GM12878 (cell line): ENCODE data around the gene AHNAK2. TPM values are rescaled to one million over a fixed set of nuclear protein-coding genes. Genes with fewer than 3 reads are reported as not detected.

Experiments
- ATAC-seq: fragments of 200-7000 bp; cut with Tn5 transposase; 3 replicates; pipeline ENCODE4 v1.9.1; 2020; ENCODE audit warnings: mild to moderate bottlenecking, moderate library complexity
- BruUV-seq: library from RNA; stranded (reverse); fragments of 400-500 nt; replicated peaks from 2 replicates; lab custom pipeline; 2021; lab: Mats Ljungman, UMichigan
- CTCF ChIA-PET: fragments of 300-600 bp; sonication (Branson Sonifier 250); formaldehyde crosslinking; extraction: SDS; loops from one replicate; lab custom pipeline; 2021; ENCODE audit warnings: inconsistent platforms; lab: Yijun Ruan, JAX
- POLR2A ChIA-PET: fragments of 350-600 bp; formaldehyde crosslinking; extraction: SDS; loops from one replicate; lab custom pipeline; 2021; ENCODE audit warnings: inconsistent platforms; lab: Charles Lee
- RAD21 ChIA-PET: fragments of 300-600 bp; sonication (Branson Sonifier 250); formaldehyde crosslinking; loops from one replicate; lab custom pipeline; 2023; ENCODE audit warnings: antibody characterized with exemption; ENCODE audit not compliant: unreplicated experiment; lab: Charles Lee
- SMC1A ChIA-PET: fragments of 300-600 bp; sonication (Branson Sonifier 250); formaldehyde crosslinking; loops from one replicate; lab custom pipeline; 2023; ENCODE audit not compliant: unreplicated experiment, uncharacterized antibody; lab: Charles Lee
- DNase-seq: peaks from one replicate; pipeline ENCODE4 v3.0.0-alpha.2; 2011; ENCODE audit warnings: low read depth, low spot score
- FAIRE-seq: peaks from 3 replicates; lab custom pipeline; 2011; peaks lifted over from hg19 to GRCh38; lab: Jason Lieb, UNC
- H2AFZ ChIP-seq: 2 replicates; pipeline ENCODE4 v1.6.0; 2011; ENCODE audit warnings: low read depth, low read length, control low read depth; ENCODE audit not compliant: control insufficient read depth
- H3K27ac ChIP-seq: 2 replicates; pipeline ENCODE4 v1.5.1; 2011; ENCODE audit warnings: control low read depth; ENCODE audit not compliant: control insufficient read depth, insufficient read depth
- H3K27me3 ChIP-seq, 2 experiments: replicated peaks in 1 of 2; 2 replicates each; pipeline versions ENCODE4 v1.6.0 to v1.6.1; 2011; ENCODE audit warnings: low read length in 1 of 2; ENCODE audit not compliant: control insufficient read depth in 2 of 2, insufficient read depth in 2 of 2
- H3K36me3 ChIP-seq, 2 experiments: 2 replicates each; pipeline ENCODE4 v1.5.1; 2011; ENCODE audit warnings: low read length in 1 of 2; ENCODE audit not compliant: control insufficient read depth in 2 of 2, insufficient read depth in 2 of 2
- H3K4me1 ChIP-seq: 2 replicates; pipeline ENCODE4 v1.6.1; 2011; ENCODE audit warnings: mild to moderate bottlenecking, low read length, moderate library complexity, mixed read lengths; ENCODE audit not compliant: control insufficient read depth, insufficient read depth
- H3K4me2 ChIP-seq: 2 replicates; pipeline ENCODE4 v1.6.0; 2011; ENCODE audit warnings: control low read depth; ENCODE audit not compliant: control insufficient read depth, insufficient read depth
- H3K4me3 ChIP-seq: fragments of 200-600 bp; sonication (generic); 2 replicates; pipeline ENCODE4 v1.5.1; 2016
- H3K79me2 ChIP-seq: 2 replicates; pipeline ENCODE4 v1.6.0; 2011; ENCODE audit warnings: low read length; ENCODE audit not compliant: control insufficient read depth, insufficient read depth
- H3K9ac ChIP-seq: 2 replicates; pipeline ENCODE4 v1.8.0; 2011; ENCODE audit warnings: low read length, control low read depth, mixed read lengths; ENCODE audit not compliant: control insufficient read depth, insufficient read depth
- H3K9me3 ChIP-seq: replicated peaks from 3 replicates; pipeline ENCODE4 v1.5.1; 2011; ENCODE audit warnings: mild to moderate bottlenecking, low read length; ENCODE audit not compliant: control insufficient read depth, insufficient read depth
- H4K20me1 ChIP-seq: 2 replicates; pipeline ENCODE4 v1.6.0; 2011; ENCODE audit not compliant: control insufficient read depth, insufficient read depth
- CHD4 ChIP-seq: fragments of 200-600 bp; sonication (generic); IDR thresholded peaks from 2 replicates; pipeline ENCODE4 v1.6.1; 2016; ENCODE audit warnings: mild to moderate bottlenecking
- E2F8 ChIP-seq: fragments of 450-650 bp; IDR thresholded peaks from 2 replicates; pipeline ENCODE4 v1.6.1; 2018; ENCODE audit warnings: mild to moderate bottlenecking, low read depth, moderate library complexity; ENCODE audit not compliant: partially characterized antibody
- POLR2A ChIP-seq: IDR thresholded peaks from 2 replicates; pipeline ENCODE4 v1.6.1; 2011; ENCODE audit warnings: low read depth, mild to moderate bottlenecking, low read length
- TBL1XR1 ChIP-seq: IDR thresholded peaks from 2 replicates; pipeline ENCODE4 v1.6.1; 2012; ENCODE audit warnings: low read depth, low read length, improper control_type of control experiment
- WGBS: methylation state at CpG from one replicate; pipeline ENCODE4 v1.1.6; 2016; ENCODE audit warnings: low lambda C conversion rate; ENCODE audit not compliant: insufficient replicate concordance, insufficient coverage; ENCODE audit errors: missing lambda C conversion rate; 5-methylcytosine and 5-hydroxymethylcytosine counted together
- in situ Hi-C: fragments of 300-500 bp; cut with MboI; formaldehyde crosslinking; loops from 9 replicates; pipeline ENCODE4 v1.14.3; 2018; ENCODE audit warnings: mixed read lengths
- intact Hi-C: fragments of 100-400 bp; cut with micrococcal nuclease; formaldehyde crosslinking; loops from one replicate; pipeline ENCODE4 v1.14.2; 2022; ENCODE audit not compliant: unreplicated experiment
- polyA plus RNA-seq, 11 experiments: library from polyadenylated mRNA; depleted of rRNA in 4 of 11; unstranded in 6 of 11; stranded (reverse) in 5 of 11; fragments of >200 nt; fragmentation: Nextera tagmentation in 4 of 11; fragmentation: Illumina TruSeq in 1 of 11; extraction: Ambion mirVana in 4 of 11; extraction: Trizol in 1 of 11; gene quantifications; 1 replicate in 1 of 11; 2 replicates in 10 of 11; pipeline versions ENCODE4 v1.2.1 to v1.2.3, GENCODE V29; 2011 to 2016; ENCODE audit warnings: inconsistent platforms in 2 of 11, missing spikeins in 2 of 11, low read depth in 1 of 11
- total RNA-seq, 4 experiments: library from RNA; depleted of rRNA in 3 of 4; stranded (reverse); fragments of >200 nt in 3 of 4; fragmentation: Illumina TruSeq in 1 of 4; extraction: Trizol in 1 of 4; gene quantifications; 2 replicates each; pipeline versions ENCODE4 v1.2.1 to v1.2.3, GENCODE V29; 2013 to 2021
- TF ChIP-seq, protein P1 (sequence below): fragments of 150-350 bp; IDR thresholded peaks from 2 replicates; pipeline ENCODE4 v1.6.1; 2014; ENCODE audit warnings: mild to moderate bottlenecking, low read depth, low read length

Gene AHNAK2
- total and polyA plus RNA-seq, 10 of the 15 experiments (the other 5 are each of a cell fraction or from before 2014, with no cell fraction given), result 0.03 to 0.10 TPM; not detected in 8

DNA sequence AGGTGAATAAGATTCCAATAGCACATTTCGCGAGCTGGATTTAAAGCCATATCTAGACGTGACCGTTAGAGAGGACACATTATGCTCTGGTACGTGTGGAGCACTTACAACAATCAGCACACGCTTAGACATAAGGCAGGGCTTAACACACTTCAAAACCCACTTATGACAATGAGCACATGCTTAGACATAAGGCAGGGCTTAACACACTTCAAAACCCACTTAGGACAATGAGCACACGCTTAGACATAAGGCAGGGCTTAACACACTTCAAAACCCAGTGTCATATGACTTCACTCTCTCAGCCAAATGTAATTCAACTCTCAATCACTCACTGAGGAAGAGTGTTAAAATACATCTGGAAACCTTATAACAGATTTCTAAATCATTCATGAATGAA, 64.7 kb downstream of the AHNAK2 start:
- WGBS, result 83% methylated on average over 7 of the region's 7 CpGs
- Histone ChIP-seq H3K9me3 (peaks cover 3% of the 10 kb centered on the region; the same call in 2 of the 3 replicates), H3K4me1 (no peaks in the 10 kb centered on the region), H3K27me3 (no peaks in the 10 kb centered on the region; a peak in 1 of 4 replicates)
- TF ChIP-seq TBL1XR1 (no peak), POLR2A (no peak), E2F8 (no peak), CHD4 (no peak)
- TF ChIP-seq, protein P1, sequence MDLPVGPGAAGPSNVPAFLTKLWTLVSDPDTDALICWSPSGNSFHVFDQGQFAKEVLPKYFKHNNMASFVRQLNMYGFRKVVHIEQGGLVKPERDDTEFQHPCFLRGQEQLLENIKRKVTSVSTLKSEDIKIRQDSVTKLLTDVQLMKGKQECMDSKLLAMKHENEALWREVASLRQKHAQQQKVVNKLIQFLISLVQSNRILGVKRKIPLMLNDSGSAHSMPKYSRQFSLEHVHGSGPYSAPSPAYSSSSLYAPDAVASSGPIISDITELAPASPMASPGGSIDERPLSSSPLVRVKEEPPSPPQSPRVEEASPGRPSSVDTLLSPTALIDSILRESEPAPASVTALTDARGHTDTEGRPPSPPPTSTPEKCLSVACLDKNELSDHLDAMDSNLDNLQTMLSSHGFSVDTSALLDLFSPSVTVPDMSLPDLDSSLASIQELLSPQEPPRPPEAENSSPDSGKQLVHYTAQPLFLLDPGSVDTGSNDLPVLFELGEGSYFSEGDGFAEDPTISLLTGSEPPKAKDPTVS, result no peak
- TF ChIP-seq, all 136 proteins: peak for 0
- FAIRE-seq, result no peak
- Histone ChIP-seq H3K36me3 (no peaks in the 10 kb centered on the region), H2AFZ (no peak overlapping the region), H3K9ac (no peak overlapping the region), H3K27ac (no peak overlapping the region), H3K4me3 (no peak overlapping the region), H3K79me2 (no peaks in the 10 kb centered on the region), H3K4me2 (no peak overlapping the region), H4K20me1 (no peaks in the 10 kb centered on the region)
- CTCF ChIA-PET, result interaction anchor here (0.6 kb wide), 1 partner anchor 599 kb away, joined by 3 read pairs; no protein-coding TSS in a partner anchor
- SMC1A ChIA-PET, result no interaction called here
- in situ Hi-C loops (no loop called here), intact Hi-C loops (no loop called here)
- no peak for ATAC-seq
- POLR2A ChIA-PET, result no interaction called here
- RAD21 ChIA-PET, result no interaction called here
- no peak for DNase-seq
- no TSS peak for BruUV-seq
